BLaER1 treated with 17β-estradiol and CSF1 and Interleukin-3, amounts not matched to agents 10 nM and 100 nM (cell line): Measurements from ENCODE around the gene KY.

ENCODE experiments used
- H3K27ac ChIP-seq, 11 experiments: shearing (Covaris generic); formaldehyde crosslinking; 2 replicates each; pipeline ENCODE4 v1.8.1; 2022
- H3K27me3 ChIP-seq, 11 experiments: shearing (Covaris generic); formaldehyde crosslinking; 2 replicates each; pipeline ENCODE4 v1.8.1; 2022
- H3K36me3 ChIP-seq, 11 experiments: shearing (Covaris generic); formaldehyde crosslinking; 2 replicates each; pipeline ENCODE4 v1.8.1; 2022
- H3K4me1 ChIP-seq, 10 experiments: shearing (Covaris generic); formaldehyde crosslinking; 2 replicates each; pipeline ENCODE4 v1.8.1; 2022
- H3K4me2 ChIP-seq, 11 experiments: shearing (Covaris generic); formaldehyde crosslinking; 2 replicates each; pipeline ENCODE4 v1.8.1; 2022
- H3K4me3 ChIP-seq, 10 experiments: shearing (Covaris generic); formaldehyde crosslinking; 2 replicates each; pipeline ENCODE4 v1.8.1; 2022
- H3K9ac ChIP-seq, 11 experiments: shearing (Covaris generic); formaldehyde crosslinking; 2 replicates each; pipeline ENCODE4 v1.8.1; 2022
- H3K9me3 ChIP-seq, 11 experiments: shearing (Covaris generic); formaldehyde crosslinking; replicated peaks in 1 of 11; 2 replicates each; pipeline ENCODE4 v1.8.1; 2022
- H4K20me1 ChIP-seq, 11 experiments: shearing (Covaris generic); formaldehyde crosslinking; 2 replicates each; pipeline ENCODE4 v1.8.1; 2022
- Cebpa-rat ChIP-seq, 11 experiments: shearing (Covaris generic); IDR thresholded peaks; 2 replicates each; pipeline ENCODE4 v1.8.1; 2022

The KY gene

GRCh38 chr3:134690226-134690625, 39.4 kb upstream of the KY start:
- H3K9ac ChIP-seq: no peak overlapping the region
- no peak overlapping the region for H3K4me3 ChIP-seq
- no peaks in the 10 kb centered on the region for H3K4me1 ChIP-seq
- H3K27me3 ChIP-seq: no peaks in the 10 kb centered on the region
- no peak overlapping the region for H3K4me2 ChIP-seq
- no peaks in the 10 kb centered on the region for H3K36me3 ChIP-seq
- no peaks in the 10 kb centered on the region for H3K9me3 ChIP-seq
- no peak overlapping the region for H3K27ac ChIP-seq
- no peaks in the 10 kb centered on the region for H4K20me1 ChIP-seq
- no peak for TF ChIP-seq Cebpa-rat (IDR thresholded peaks at IDR 0.05)

GRCh38 chr3:134687642-134688041, 36.8 kb upstream of the KY start:
- no peak overlapping the region for H3K9ac ChIP-seq
- no peaks in the 10 kb centered on the region for H4K20me1 ChIP-seq
- TF ChIP-seq Cebpa-rat (IDR thresholded peaks at IDR 0.05): no peak
- no peak overlapping the region for H3K27ac ChIP-seq
- no peak overlapping the region for H3K4me2 ChIP-seq
- H3K36me3 ChIP-seq: no peaks in the 10 kb centered on the region
- H3K9me3 ChIP-seq: no peaks in the 10 kb centered on the region
- H3K27me3 ChIP-seq: no peaks in the 10 kb centered on the region
- H3K4me1 ChIP-seq: no peaks in the 10 kb centered on the region
- no peak overlapping the region for H3K4me3 ChIP-seq

GRCh38 chr3:134685929-134686802, 35.3 kb upstream of the KY start:
- no peak overlapping the region for H3K27ac ChIP-seq
- no peaks in the 10 kb centered on the region for H3K4me1 ChIP-seq
- no peaks in the 10 kb centered on the region for H3K9me3 ChIP-seq
- H3K36me3 ChIP-seq: no peaks in the 10 kb centered on the region
- no peak for TF ChIP-seq Cebpa-rat (IDR thresholded peaks at IDR 0.05)
- H3K9ac ChIP-seq: no peak overlapping the region
- H3K4me3 ChIP-seq: no peak overlapping the region
- no peaks in the 10 kb centered on the region for H4K20me1 ChIP-seq
- H3K27me3 ChIP-seq: no peaks in the 10 kb centered on the region
- no peak overlapping the region for H3K4me2 ChIP-seq

GRCh38 chr3:134682196-134682880, 31.5 kb upstream of the KY start:
- H3K4me3 ChIP-seq: no peak overlapping the region
- no peaks in the 10 kb centered on the region for H3K9me3 ChIP-seq
- H3K27ac ChIP-seq: no peak overlapping the region
- TF ChIP-seq Cebpa-rat (IDR thresholded peaks at IDR 0.05): no peak
- H3K4me1 ChIP-seq: no peaks in the 10 kb centered on the region
- H3K27me3 ChIP-seq: no peaks in the 10 kb centered on the region
- H4K20me1 ChIP-seq: no peaks in the 10 kb centered on the region
- H3K4me2 ChIP-seq: no peak overlapping the region
- H3K9ac ChIP-seq: no peak overlapping the region
- no peaks in the 10 kb centered on the region for H3K36me3 ChIP-seq

- H3K27me3 ChIP-seq: no peaks in the 10 kb centered on the region
- no peaks in the 10 kb centered on the region for H3K4me1 ChIP-seq
- H3K27ac ChIP-seq: no peak overlapping the region
- H3K9me3 ChIP-seq: peaks cover 0 to 8% (median 5%) of the 10 kb centered on the region in 11 experiments; a peak in 6 of 22 replicates
- no peaks in the 10 kb centered on the region for H4K20me1 ChIP-seq
- no peak overlapping the region for H3K4me2 ChIP-seq
- TF ChIP-seq Cebpa-rat (IDR thresholded peaks at IDR 0.05): no peak
- no peak overlapping the region for H3K4me3 ChIP-seq
- H3K36me3 ChIP-seq: no peaks in the 10 kb centered on the region
- H3K9ac ChIP-seq: no peak overlapping the region
These were observed 30.7 kb upstream of the KY start for GRCh38 chr3:134681522-134681900.

- no peaks in the 10 kb centered on the region for H3K27me3 ChIP-seq
- no peaks in the 10 kb centered on the region for H3K36me3 ChIP-seq
- no peak for TF ChIP-seq Cebpa-rat (IDR thresholded peaks at IDR 0.05)
- H3K4me3 ChIP-seq: no peak overlapping the region
- H3K27ac ChIP-seq: no peak overlapping the region
- H3K9me3 ChIP-seq: peaks cover under 1 to 12% (median 8%) of the 10 kb centered on the region in 11 experiments; a peak in 16 of 22 replicates
- no peak overlapping the region for H3K4me2 ChIP-seq
- no peaks in the 10 kb centered on the region for H3K4me1 ChIP-seq
- H3K9ac ChIP-seq: no peak overlapping the region
- no peaks in the 10 kb centered on the region for H4K20me1 ChIP-seq
These were observed 30.1 kb upstream of the KY start for GRCh38 chr3:134680796-134681521.

- H3K9ac ChIP-seq: no peak overlapping the region
- H3K36me3 ChIP-seq: no peaks in the 10 kb centered on the region
- H3K4me1 ChIP-seq: no peaks in the 10 kb centered on the region
- TF ChIP-seq Cebpa-rat (IDR thresholded peaks at IDR 0.05): no peak
- peaks cover 30 to 42% (median 37%) of the 10 kb centered on the region in 11 experiments for H3K9me3 ChIP-seq
- H3K27me3 ChIP-seq: no peaks in the 10 kb centered on the region
- H3K4me2 ChIP-seq: no peak overlapping the region
- H4K20me1 ChIP-seq: no peaks in the 10 kb centered on the region
- no peak overlapping the region for H3K27ac ChIP-seq
- no peak overlapping the region for H3K4me3 ChIP-seq
These were observed 27.1 kb upstream of the KY start for GRCh38 chr3:134677987-134678308.

GRCh38 chr3:134677196-134677986, 26.6 kb upstream of the KY start:
- Histone ChIP-seq H3K27me3 (no peaks in the 10 kb centered on the region), H3K36me3 (no peaks in the 10 kb centered on the region), H4K20me1 (no peaks in the 10 kb centered on the region), H3K27ac (no peak overlapping the region), H3K9ac (no peak overlapping the region), H3K4me2 (no peak overlapping the region), H3K4me3 (no peak overlapping the region), H3K9me3 (peaks cover 30 to 46% (median 41%) of the 10 kb centered on the region in 11 experiments), H3K4me1 (no peaks in the 10 kb centered on the region)
- no peak for TF ChIP-seq Cebpa-rat (IDR thresholded peaks at IDR 0.05)

GRCh38 chr3:134675726-134676256, 25.0 kb upstream of the KY start:
- H3K4me1 ChIP-seq: no peaks in the 10 kb centered on the region
- no peak for TF ChIP-seq Cebpa-rat (IDR thresholded peaks at IDR 0.05)

More at GRCh38 chr3:134675726-134676256, 25.0 kb upstream of the KY start:
- Histone ChIP-seq H3K4me3 (no peak overlapping the region), H3K4me2 (no peak overlapping the region), H3K9ac (no peak overlapping the region), H3K27ac (no peak overlapping the region), H3K27me3 (no peaks in the 10 kb centered on the region), H3K36me3 (no peaks in the 10 kb centered on the region), H4K20me1 (no peaks in the 10 kb centered on the region), H3K9me3 (peaks cover 30 to 46% (median 41%) of the 10 kb centered on the region in 11 experiments)
